Body of pancreas (tissue), 4 donors: Measurements from ENCODE around the gene ZNF346. TPM values are rescaled to one million over a fixed set of nuclear protein-coding genes. Genes with fewer than 3 reads are reported as not detected.
A peak's percentile ranks its signal among the peaks of the same experiment; 100 is the strongest.
"Not testable (repeated sequence)": the region's sequence is repeated elsewhere in the genome, so short reads cannot be mapped to it uniquely, and the experiment has no call there.

ENCODE experiments used
- ATAC-seq: fragments of 150-250 bp; one replicate; pipeline ENCODE4 v1.9.1; 2016
- DNase-seq, 4 donors: peaks; one replicate each; pipeline ENCODE4 v3.0.0-alpha.2; 2019
- H3K27ac ChIP-seq, 4 donors: fragments of 200-600 bp; sonication (generic); 1 replicate in 3 of 4; 2 replicates in 1 of 4; pipeline versions ENCODE4 v1.5.1 to v1.6.1; 2016 to 2019; ENCODE audit warnings: mild to moderate bottlenecking in 1 of 4, mixed read lengths in 1 of 4, moderate library complexity in 1 of 4
- H3K27me3 ChIP-seq, 2 donors: fragments of 200-600 bp; sonication (generic); one replicate each; pipeline ENCODE4 v1.6.0; 2016; ENCODE audit warnings: mild to moderate bottlenecking in 1 of 2
- H3K36me3 ChIP-seq, 2 donors: fragments of 200-600 bp; sonication (generic); replicated peaks in 1 of 2; 2 replicates each; pipeline ENCODE4 v1.5.1; 2016; ENCODE audit warnings: low read depth in 2 of 2; ENCODE audit not compliant: insufficient read depth in 1 of 2
- H3K4me1 ChIP-seq: fragments of 200-600 bp; sonication (generic); one replicate; pipeline ENCODE4 v1.6.0; 2016
- H3K4me3 ChIP-seq, 2 donors: fragments of 200-600 bp; sonication (generic); 1 replicate in 1 of 2; 2 replicates in 1 of 2; pipeline ENCODE4 v1.5.1; 2016 to 2019
- H3K9me3 ChIP-seq, 3 donors: fragments of 200-600 bp; sonication (generic); 1 replicate in 2 of 3; 2 replicates in 1 of 3; pipeline ENCODE4 v1.5.1; 2016
- POLR2A ChIP-seq, 3 donors: fragments of 450-650 bp; IDR thresholded peaks; one replicate each; pipeline ENCODE4 v1.6.1; 2016; ENCODE audit warnings: antibody characterized with exemption in 3 of 3, mild to moderate bottlenecking in 2 of 3
- WGBS, 2 donors: methylation state at CpG; one replicate each; pipeline ENCODE4 v1.1.5; 2017; 5-methylcytosine and 5-hydroxymethylcytosine counted together
- intact Hi-C: fragments of 100-400 bp; cut with DNase I; formaldehyde crosslinking; loops from one replicate; pipeline ENCODE4 v1.15.1; 2023
- total RNA-seq, 2 donors: library from RNA; depleted of rRNA; stranded (reverse); fragments of >200 nt; gene quantifications; one replicate each; pipeline ENCODE4 v1.1.0, GENCODE V29; 2016
- TF ChIP-seq, protein P1 (sequence below), 7 experiments: fragments of 450-650 bp in 4 of 7; fragments of 200-600 bp in 3 of 7; sonication (generic) in 3 of 7; IDR thresholded peaks; one replicate each; pipeline ENCODE4 v1.5.1; 2016 to 2019; ENCODE audit warnings: antibody characterized with exemption in 7 of 7

Gene ZNF346, protein sequence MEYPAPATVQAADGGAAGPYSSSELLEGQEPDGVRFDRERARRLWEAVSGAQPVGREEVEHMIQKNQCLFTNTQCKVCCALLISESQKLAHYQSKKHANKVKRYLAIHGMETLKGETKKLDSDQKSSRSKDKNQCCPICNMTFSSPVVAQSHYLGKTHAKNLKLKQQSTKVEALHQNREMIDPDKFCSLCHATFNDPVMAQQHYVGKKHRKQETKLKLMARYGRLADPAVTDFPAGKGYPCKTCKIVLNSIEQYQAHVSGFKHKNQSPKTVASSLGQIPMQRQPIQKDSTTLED
- 10 to 100 TPM; 13.5 to 14.5 TPM for total RNA-seq

DNA sequence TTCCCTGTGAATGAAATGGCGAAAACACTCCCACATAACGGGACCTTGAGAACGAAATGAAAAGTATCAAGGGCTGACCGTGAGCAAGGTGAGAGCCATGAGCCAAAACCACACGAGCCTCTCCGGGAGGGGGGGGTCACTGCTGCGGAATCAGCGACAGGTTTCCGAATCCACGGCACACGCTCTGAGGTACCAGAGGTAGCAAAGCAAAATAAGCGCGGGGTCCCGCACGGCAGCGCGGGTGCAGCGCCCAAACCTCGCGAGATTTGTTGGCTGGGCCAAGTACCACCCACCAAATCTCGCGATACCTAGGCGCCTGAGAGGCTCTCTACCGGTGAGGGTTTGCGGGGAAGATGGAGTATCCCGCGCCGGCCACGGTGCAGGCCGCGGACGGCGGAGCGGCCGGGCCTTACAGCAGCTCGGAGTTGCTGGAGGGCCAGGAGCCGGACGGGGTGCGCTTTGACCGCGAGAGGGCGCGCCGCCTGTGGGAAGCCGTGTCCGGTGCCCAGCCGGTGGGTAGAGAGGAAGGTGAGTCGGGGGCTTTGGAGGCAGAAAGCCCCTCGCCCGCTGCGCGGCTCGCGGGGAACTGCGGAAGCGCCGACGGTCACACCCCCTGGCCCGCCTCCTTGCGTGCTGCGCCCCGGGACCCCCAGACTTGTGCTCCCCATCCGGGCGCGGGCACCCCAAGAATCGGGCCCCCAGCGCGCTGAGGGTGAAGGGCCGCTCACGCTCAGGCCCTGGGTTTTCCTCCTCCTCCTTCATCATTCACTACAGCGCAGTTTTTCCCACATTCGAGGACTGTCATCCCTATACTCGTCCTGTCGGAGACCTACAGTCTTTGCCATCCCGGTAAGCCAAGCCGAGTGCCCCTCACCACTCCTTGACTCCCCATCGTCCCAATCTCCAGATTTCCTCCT, at the start of gene ZNF346:
ZNF346 (plus strand) TSS at position 311 of the 917 bp plus-strand sequence; CDS start at position 354, 43 bp downstream.
- intact Hi-C loops = no loop called here
- H3K27ac ChIP-seq = peak within 1 kb of the TSS; percentile 42 to 76 (median 72)

DNA sequence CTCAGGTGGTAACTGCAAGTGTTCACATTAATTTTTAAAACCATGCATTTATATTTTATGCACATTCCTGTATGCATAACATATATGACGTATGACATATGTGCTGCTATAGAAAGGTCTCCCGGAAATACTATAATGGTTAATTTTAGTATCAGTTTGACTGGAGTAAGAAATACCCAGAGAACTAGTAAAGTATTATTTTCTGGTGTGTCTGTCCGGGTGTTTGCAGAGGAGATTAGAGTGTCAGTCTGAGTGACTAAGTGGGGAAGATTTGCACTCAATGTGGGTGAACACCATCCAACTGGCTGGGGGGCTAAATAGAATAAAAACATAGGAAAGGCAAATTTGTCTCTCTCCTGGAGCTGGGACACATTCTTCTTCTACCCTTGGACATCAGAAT, 42.8 kb upstream of the ZNF346 start:
- TF ChIP-seq POLR2A (IDR thresholded peaks at IDR 0.05) = no peak
- TF ChIP-seq, protein P1, sequence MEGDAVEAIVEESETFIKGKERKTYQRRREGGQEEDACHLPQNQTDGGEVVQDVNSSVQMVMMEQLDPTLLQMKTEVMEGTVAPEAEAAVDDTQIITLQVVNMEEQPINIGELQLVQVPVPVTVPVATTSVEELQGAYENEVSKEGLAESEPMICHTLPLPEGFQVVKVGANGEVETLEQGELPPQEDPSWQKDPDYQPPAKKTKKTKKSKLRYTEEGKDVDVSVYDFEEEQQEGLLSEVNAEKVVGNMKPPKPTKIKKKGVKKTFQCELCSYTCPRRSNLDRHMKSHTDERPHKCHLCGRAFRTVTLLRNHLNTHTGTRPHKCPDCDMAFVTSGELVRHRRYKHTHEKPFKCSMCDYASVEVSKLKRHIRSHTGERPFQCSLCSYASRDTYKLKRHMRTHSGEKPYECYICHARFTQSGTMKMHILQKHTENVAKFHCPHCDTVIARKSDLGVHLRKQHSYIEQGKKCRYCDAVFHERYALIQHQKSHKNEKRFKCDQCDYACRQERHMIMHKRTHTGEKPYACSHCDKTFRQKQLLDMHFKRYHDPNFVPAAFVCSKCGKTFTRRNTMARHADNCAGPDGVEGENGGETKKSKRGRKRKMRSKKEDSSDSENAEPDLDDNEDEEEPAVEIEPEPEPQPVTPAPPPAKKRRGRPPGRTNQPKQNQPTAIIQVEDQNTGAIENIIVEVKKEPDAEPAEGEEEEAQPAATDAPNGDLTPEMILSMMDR (IDR thresholded peaks at IDR 0.05) = no peak
- Histone ChIP-seq H3K4me3 (no peak overlapping the region), H3K9me3 (no peaks in the 10 kb centered on the region), H3K27me3 (no peaks in the 10 kb centered on the region), H3K36me3 (peaks cover 5 to 9% of the 10 kb centered on the region in 2 donors), H3K4me1 (no peaks in the 10 kb centered on the region), H3K27ac (no peak overlapping the region)
- ATAC-seq (no peak), DNase-seq (no peak)
- WGBS, 2 donors = 67 to 78% methylated on average over 3 of the region's 3 CpGs
- intact Hi-C loops = no loop called here

More for the DNA sequence above, at the start of gene ZNF346:
- DNase-seq = peak; percentile 92 to 96 (median 94)
- 0 to 1% methylated on average over 23 to 75 of the region's 77 CpGs for WGBS, 2 donors
- ATAC-seq = peak; percentile 97
- Histone ChIP-seq H3K4me1 (peaks cover 23% of the 10 kb centered on the region), H3K4me3 (peak within 1 kb of the TSS; percentile 44 to 72), H3K9me3 (no peaks in the 10 kb centered on the region), H3K27me3 (no peaks in the 10 kb centered on the region), H3K36me3 (no peaks in the 10 kb centered on the region)
- peak; percentile 47 to 77 (median 77) for TF ChIP-seq POLR2A (IDR thresholded peaks at IDR 0.05)
- TF ChIP-seq, protein P1 (IDR thresholded peaks at IDR 0.05) = peak; percentile 22 to 62 (median 56)

DNA sequence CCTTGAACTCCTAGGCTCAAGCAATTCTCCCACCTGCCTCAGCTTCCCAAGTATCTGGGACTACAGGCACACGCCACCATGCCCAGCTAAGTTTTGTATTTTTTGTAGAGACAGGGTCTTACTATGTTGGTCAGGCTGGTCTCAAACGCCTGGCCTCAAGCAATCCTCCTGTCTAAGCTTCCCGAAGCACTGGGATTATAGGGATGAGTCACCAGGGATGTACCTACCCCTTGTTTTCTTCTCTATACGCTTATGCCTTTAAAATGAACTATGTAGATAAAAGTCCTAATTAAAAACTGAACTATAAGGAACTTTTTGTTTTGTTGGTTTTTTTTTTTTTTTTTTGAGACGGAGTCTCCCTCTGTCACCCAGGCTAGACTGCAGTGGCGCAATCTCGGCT, 41.7 kb upstream of the ZNF346 start:
- Histone ChIP-seq H3K36me3 (peaks cover 0 to 9% of the 10 kb centered on the region in 2 donors), H3K27ac (no peak overlapping the region), H3K4me3 (no peak overlapping the region), H3K4me1 (no peaks in the 10 kb centered on the region), H3K27me3 (no peaks in the 10 kb centered on the region), H3K9me3 (no peaks in the 10 kb centered on the region)
- 93 to 95% methylated on average over 7 of the region's 7 CpGs for WGBS, 2 donors
- TF ChIP-seq, protein P1 (IDR thresholded peaks at IDR 0.05) = no peak
- TF ChIP-seq POLR2A (IDR thresholded peaks at IDR 0.05) = no peak
- DNase-seq (no peak), ATAC-seq (no peak)
- intact Hi-C loops = no loop called here

DNA sequence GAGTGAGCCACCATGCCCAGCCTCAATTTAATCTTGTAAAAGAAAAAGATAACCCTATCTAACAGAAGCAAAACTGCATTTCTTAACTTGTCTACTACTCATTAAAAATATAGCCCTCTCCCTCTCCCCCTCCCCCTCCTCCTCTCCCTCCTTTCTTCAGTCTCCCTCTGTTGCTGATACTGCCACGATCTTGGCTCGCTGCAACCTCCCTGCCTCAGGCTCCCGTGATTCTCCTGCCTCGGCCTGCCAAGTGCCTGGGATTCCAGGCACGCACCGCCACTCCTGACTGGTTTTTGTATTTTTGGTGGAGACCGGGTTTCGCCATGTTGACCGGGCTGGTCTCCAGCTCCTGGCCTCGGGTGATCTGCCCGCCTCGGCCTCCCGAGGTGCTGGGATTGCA, 39.4 kb upstream of the ZNF346 start:
- intact Hi-C loops, H3K4me1 ChIP-seq, H3K36me3 ChIP-seq, H3K27me3 ChIP-seq, H3K4me3 ChIP-seq, H3K27ac ChIP-seq, ATAC-seq, DNase-seq, H3K9me3 ChIP-seq: not testable (repeated sequence)
- 76 to 85% methylated on average over 5 to 8 of the region's 13 CpGs for WGBS, 2 donors

DNA sequence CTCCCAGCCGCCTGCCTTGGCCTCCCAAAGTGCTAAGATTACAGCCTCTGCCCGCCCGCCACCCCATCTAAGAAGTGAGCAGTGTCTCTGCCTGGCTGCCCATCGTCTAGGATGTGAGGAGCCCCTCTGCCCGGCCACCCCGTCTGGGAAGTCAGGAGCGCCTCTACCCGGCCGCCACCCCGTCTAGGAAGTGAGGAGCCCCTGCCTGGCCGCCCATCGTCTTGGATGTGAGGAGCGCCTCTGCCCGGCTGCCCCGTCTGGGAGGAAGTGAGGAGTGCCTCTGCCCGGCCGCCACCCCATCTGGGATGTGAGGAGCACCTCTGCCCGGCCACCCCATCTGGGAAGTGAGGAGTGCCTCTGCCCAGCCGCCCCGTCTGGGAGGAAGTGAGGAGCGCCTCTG, 38.9 kb upstream of the ZNF346 start:
- H3K27ac ChIP-seq, H3K27me3 ChIP-seq, DNase-seq, H3K9me3 ChIP-seq, H3K36me3 ChIP-seq, ATAC-seq, H3K4me3 ChIP-seq, intact Hi-C loops, H3K4me1 ChIP-seq: not testable (repeated sequence)
- 90% methylated on average over 6 of the region's 21 CpGs; no CpG with 5 or more reads in 1 of the 2 donors for WGBS, 2 donors

DNA sequence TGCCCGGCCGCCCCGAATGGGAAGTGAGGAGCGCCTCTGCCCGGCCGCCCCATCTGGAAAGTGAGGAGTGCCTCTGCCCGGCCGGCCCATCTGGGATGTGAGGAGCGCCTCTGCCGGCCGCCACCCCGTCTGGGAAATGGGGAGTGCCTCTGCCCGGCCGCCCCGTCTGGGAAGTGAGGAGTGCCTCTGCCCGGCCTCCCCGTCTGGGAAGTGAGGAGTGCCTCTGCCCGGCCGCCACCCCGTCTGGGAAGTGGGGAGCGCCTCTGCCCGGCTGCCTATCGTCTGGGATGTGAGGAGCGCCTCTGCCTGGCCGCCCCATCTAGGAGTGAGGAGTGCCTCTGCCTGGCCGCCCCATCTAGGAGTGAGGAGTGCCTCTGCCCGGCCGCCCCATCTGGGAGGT, 38.3 kb upstream of the ZNF346 start:
- DNase-seq, H3K4me3 ChIP-seq, H3K36me3 ChIP-seq, H3K9me3 ChIP-seq, H3K27ac ChIP-seq, intact Hi-C loops, H3K27me3 ChIP-seq, ATAC-seq, H3K4me1 ChIP-seq: not testable (repeated sequence)
- 95 to 97% methylated on average over 6 to 28 of the region's 28 CpGs for WGBS, 2 donors
